ENCODE measurements around the gene AMN1.
"Not testable (repeated sequence)": the region's sequence is repeated elsewhere in the genome, so short reads cannot be mapped to it uniquely, and the experiment has no call there.

Gene AMN1

DNA sequence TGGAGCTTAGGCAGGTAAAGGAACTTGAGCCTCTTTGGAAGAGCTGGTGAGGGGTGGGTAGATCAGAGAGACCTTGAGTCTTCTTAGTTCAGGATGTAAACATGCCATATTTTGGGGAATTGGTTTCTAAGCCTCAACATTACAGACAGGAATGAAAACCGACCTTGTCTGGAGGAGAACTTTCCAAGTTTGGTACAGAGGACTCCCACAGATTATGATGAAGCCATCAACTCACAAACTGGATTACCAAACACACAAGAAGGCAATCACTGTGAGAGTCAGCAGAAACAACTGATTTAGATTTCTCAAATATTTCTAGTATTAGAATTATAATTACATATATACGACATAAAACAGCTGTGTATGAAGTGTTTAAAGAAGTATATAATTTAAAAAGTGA lies 22.3 kb upstream of the AMN1 start:
- Histone ChIP-seq H3K4me3 (ENCODE audit: low read length) (no peak overlapping the region), H3K18ac (ENCODE audit: low read length) (no peak overlapping the region), H3K36me3 (ENCODE audit: control insufficient read depth, insufficient read depth, low read length) (no peaks in the 10 kb centered on the region), H4K8ac (ENCODE audit: low read depth, low read length) (no peak overlapping the region), H2AK5ac (ENCODE audit: low read length) (peak overlapping the region; percentile 45), H3K27ac (ENCODE audit: low read depth, low read length) (no peak overlapping the region), H3K79me1 (ENCODE audit: low read length) (no peaks in the 10 kb centered on the region), H4K5ac (ENCODE audit: low read length) (no peak overlapping the region), H3K56ac (ENCODE audit: low read length) (no peak overlapping the region), H3K4me2 (ENCODE audit: low read length) (no peak overlapping the region), H2BK120ac (ENCODE audit: low read depth, low read length) (no peak overlapping the region), H3K4ac (ENCODE audit: low read depth, low read length) (no peak overlapping the region), H3K4me1 (ENCODE audit: control insufficient read depth, low read depth, low read length) (no peaks in the 10 kb centered on the region), H3K27me3 (ENCODE audit: insufficient read depth, low read length, poor library complexity) (no peaks in the 10 kb centered on the region), H3K79me2 (ENCODE audit: control insufficient read depth, insufficient read depth, low read length) (no peaks in the 10 kb centered on the region), H2BK5ac (ENCODE audit: low read length) (no peak overlapping the region), H3K9ac (ENCODE audit: low read length) (no peak overlapping the region), H3K23ac (ENCODE audit: low read length) (no peak overlapping the region), H2BK15ac (replicated peaks; ENCODE audit: low read depth) (no peak overlapping the region)
- no CpG with 5 or more reads among the region's 2 CpGs for whole genome bisulfite sequencing (ENCODE audit: extremely low coverage, insufficient coverage, low lambda C conversion rate)
- DNase-seq = no peak

GRCh38 chr12:31750747-31751039 lies 21.9 kb upstream of the AMN1 start:
- H3K79me1 ChIP-seq (ENCODE audit: low read length) = no peaks in the 10 kb centered on the region
- H3K79me2 ChIP-seq (ENCODE audit: control insufficient read depth, insufficient read depth, low read length) = no peaks in the 10 kb centered on the region
- H2BK5ac ChIP-seq (ENCODE audit: low read length) = no peak overlapping the region
- H2BK15ac ChIP-seq (replicated peaks; ENCODE audit: low read depth) = no peak overlapping the region
- no peak overlapping the region for H3K4me2 ChIP-seq (ENCODE audit: low read length)
- no peak overlapping the region for H3K23ac ChIP-seq (ENCODE audit: low read length)
- no peak overlapping the region for H2BK120ac ChIP-seq (ENCODE audit: low read depth, low read length)
- no peaks in the 10 kb centered on the region for H3K36me3 ChIP-seq (ENCODE audit: control insufficient read depth, insufficient read depth, low read length)
- no peak overlapping the region for H3K56ac ChIP-seq (ENCODE audit: low read length)
- peak overlapping the region; percentile 61 for H3K18ac ChIP-seq (ENCODE audit: low read length)
- no CpG with 5 or more reads among the region's 2 CpGs for WGBS (ENCODE audit: extremely low coverage, insufficient coverage, low lambda C conversion rate)
- H2AK5ac ChIP-seq (ENCODE audit: low read length) = no peak overlapping the region
- H4K8ac ChIP-seq (ENCODE audit: low read depth, low read length) = no peak overlapping the region
- no peak overlapping the region for H3K9ac ChIP-seq (ENCODE audit: low read length)
- H3K4ac ChIP-seq (ENCODE audit: low read depth, low read length) = no peak overlapping the region
- no peak overlapping the region for H4K5ac ChIP-seq (ENCODE audit: low read length)
- DNase-seq = no peak
- no peaks in the 10 kb centered on the region for H3K27me3 ChIP-seq (ENCODE audit: insufficient read depth, low read length, poor library complexity)
- no peak overlapping the region for H3K27ac ChIP-seq (ENCODE audit: low read depth, low read length)
- H3K4me3 ChIP-seq (ENCODE audit: low read length) = no peak overlapping the region
- no peaks in the 10 kb centered on the region for H3K4me1 ChIP-seq (ENCODE audit: control insufficient read depth, low read depth, low read length)

DNA sequence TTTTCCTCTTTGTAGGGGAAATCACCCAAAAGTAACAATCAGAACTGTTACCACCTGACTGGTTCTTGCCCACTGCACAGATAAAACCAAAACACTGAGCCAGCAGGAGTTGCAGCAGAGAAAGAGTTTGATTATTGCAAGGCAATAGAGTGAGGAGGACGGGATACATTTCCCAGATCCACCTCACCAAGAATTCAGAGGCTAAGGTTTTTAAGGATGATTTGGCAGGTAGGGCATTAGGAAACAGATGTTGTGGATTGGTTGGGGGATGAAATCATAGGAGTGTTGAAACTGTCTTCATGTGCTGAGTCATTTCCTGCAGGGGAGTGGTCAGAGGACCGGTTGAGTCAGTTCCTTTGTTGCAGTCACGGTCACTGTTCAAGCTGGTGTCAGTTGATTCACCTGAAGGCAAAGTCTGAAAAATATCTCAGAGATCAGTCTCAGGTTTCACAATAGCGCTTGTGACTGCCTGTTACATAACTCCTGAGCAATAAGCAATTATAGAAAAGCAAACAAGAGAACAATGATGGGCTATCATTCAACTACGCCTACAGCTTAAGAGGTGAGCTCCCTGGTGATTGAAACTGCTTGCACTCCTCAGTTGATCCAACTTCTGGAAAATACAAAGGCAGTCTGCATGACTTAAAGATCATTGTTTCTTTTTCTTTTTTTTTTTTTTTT lies 20.3 kb upstream of the AMN1 start:
- Histone ChIP-seq H3K9ac (ENCODE audit: low read length) (no peak overlapping the region), H3K4me1 (ENCODE audit: control insufficient read depth, low read depth, low read length) (no peaks in the 10 kb centered on the region), H3K56ac (ENCODE audit: low read length) (peak overlapping the region; percentile 8), H3K4me3 (ENCODE audit: low read length) (no peak overlapping the region), H2BK120ac (ENCODE audit: low read depth, low read length) (no peak overlapping the region), H3K36me3 (ENCODE audit: control insufficient read depth, insufficient read depth, low read length) (no peaks in the 10 kb centered on the region), H3K27ac (ENCODE audit: low read depth, low read length) (peak overlapping the region; percentile 35), H3K79me2 (ENCODE audit: control insufficient read depth, insufficient read depth, low read length) (no peaks in the 10 kb centered on the region), H3K27me3 (ENCODE audit: insufficient read depth, low read length, poor library complexity) (no peaks in the 10 kb centered on the region), H3K23ac (ENCODE audit: low read length) (no peak overlapping the region), H3K79me1 (ENCODE audit: low read length) (no peaks in the 10 kb centered on the region), H4K5ac (ENCODE audit: low read length) (no peak overlapping the region), H3K4me2 (ENCODE audit: low read length) (no peak overlapping the region), H2AK5ac (ENCODE audit: low read length) (no peak overlapping the region), H4K8ac (ENCODE audit: low read depth, low read length) (no peak overlapping the region), H2BK15ac (replicated peaks; ENCODE audit: low read depth) (no peak overlapping the region), H2BK5ac (ENCODE audit: low read length) (peak overlapping the region; percentile 85), H3K18ac (ENCODE audit: low read length) (no peak overlapping the region), H3K4ac (ENCODE audit: low read depth, low read length) (no peak overlapping the region)
- WGBS (ENCODE audit: extremely low coverage, insufficient coverage, low lambda C conversion rate) = no CpG with 5 or more reads among the region's 5 CpGs
- DNase-seq = peak; percentile 98

- WGBS (ENCODE audit: extremely low coverage, insufficient coverage, low lambda C conversion rate) = no CpG with 5 or more reads among the region's 2 CpGs
- Histone ChIP-seq H2BK120ac (ENCODE audit: low read depth, low read length) (no peak overlapping the region), H3K4me2 (ENCODE audit: low read length) (no peak overlapping the region), H3K79me2 (ENCODE audit: control insufficient read depth, insufficient read depth, low read length) (no peaks in the 10 kb centered on the region), H3K23ac (ENCODE audit: low read length) (no peak overlapping the region), H3K79me1 (ENCODE audit: low read length) (no peaks in the 10 kb centered on the region), H2BK15ac (replicated peaks; ENCODE audit: low read depth) (no peak overlapping the region), H2AK5ac (ENCODE audit: low read length) (no peak overlapping the region), H2BK5ac (ENCODE audit: low read length) (no peak overlapping the region), H3K27me3 (ENCODE audit: insufficient read depth, low read length, poor library complexity) (no peaks in the 10 kb centered on the region), H3K4me3 (ENCODE audit: low read length) (no peak overlapping the region), H3K36me3 (ENCODE audit: control insufficient read depth, insufficient read depth, low read length) (no peaks in the 10 kb centered on the region), H3K56ac (ENCODE audit: low read length) (no peak overlapping the region), H4K5ac (ENCODE audit: low read length) (no peak overlapping the region), H4K8ac (ENCODE audit: low read depth, low read length) (no peak overlapping the region), H3K9ac (ENCODE audit: low read length) (no peak overlapping the region), H3K4ac (ENCODE audit: low read depth, low read length) (no peak overlapping the region), H3K4me1 (ENCODE audit: control insufficient read depth, low read depth, low read length) (no peaks in the 10 kb centered on the region), H3K18ac (ENCODE audit: low read length) (no peak overlapping the region), H3K27ac (ENCODE audit: low read depth, low read length) (no peak overlapping the region)
- DNase-seq = no peak
These were observed 16.4 kb upstream of the AMN1 start for GRCh38 chr12:31745242-31745641.

DNA sequence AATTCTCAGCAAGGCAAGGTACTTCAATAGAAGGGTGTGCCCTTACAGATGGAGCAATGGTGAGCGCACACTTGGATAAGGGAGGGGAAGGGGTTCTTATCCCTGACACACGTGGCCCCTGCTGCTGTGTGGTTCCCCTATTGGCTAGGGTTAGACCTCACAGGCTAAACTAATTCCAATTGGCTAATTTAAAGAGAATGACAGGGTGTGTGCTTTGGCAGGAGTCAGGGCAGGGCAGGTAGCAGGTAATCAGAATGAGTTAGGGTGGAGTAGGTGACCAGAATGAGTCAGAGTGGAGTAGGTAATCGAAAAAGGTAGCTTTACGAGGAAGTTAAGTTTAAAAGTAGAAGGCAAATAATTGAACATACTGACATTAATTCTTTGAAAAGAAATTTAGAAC lies 15.5 kb upstream of the AMN1 start:
- not testable (repeated sequence) for H3K56ac ChIP-seq (ENCODE audit: low read length); H3K27ac ChIP-seq (ENCODE audit: low read depth, low read length); H3K4me3 ChIP-seq (ENCODE audit: low read length); H4K8ac ChIP-seq (ENCODE audit: low read depth, low read length); H3K79me1 ChIP-seq (ENCODE audit: low read length); H4K5ac ChIP-seq (ENCODE audit: low read length); H3K18ac ChIP-seq (ENCODE audit: low read length); H2BK15ac ChIP-seq (replicated peaks; ENCODE audit: low read depth); H3K23ac ChIP-seq (ENCODE audit: low read length); H2BK120ac ChIP-seq (ENCODE audit: low read depth, low read length); H3K36me3 ChIP-seq (ENCODE audit: control insufficient read depth, insufficient read depth, low read length); H2AK5ac ChIP-seq (ENCODE audit: low read length); DNase-seq; H2BK5ac ChIP-seq (ENCODE audit: low read length); H3K9ac ChIP-seq (ENCODE audit: low read length); H3K79me2 ChIP-seq (ENCODE audit: control insufficient read depth, insufficient read depth, low read length); H3K4me1 ChIP-seq (ENCODE audit: control insufficient read depth, low read depth, low read length); H3K4ac ChIP-seq (ENCODE audit: low read depth, low read length); H3K4me2 ChIP-seq (ENCODE audit: low read length); H3K27me3 ChIP-seq (ENCODE audit: insufficient read depth, low read length, poor library complexity)
- no CpG with 5 or more reads among the region's 4 CpGs for WGBS (ENCODE audit: extremely low coverage, insufficient coverage, low lambda C conversion rate)

DNA sequence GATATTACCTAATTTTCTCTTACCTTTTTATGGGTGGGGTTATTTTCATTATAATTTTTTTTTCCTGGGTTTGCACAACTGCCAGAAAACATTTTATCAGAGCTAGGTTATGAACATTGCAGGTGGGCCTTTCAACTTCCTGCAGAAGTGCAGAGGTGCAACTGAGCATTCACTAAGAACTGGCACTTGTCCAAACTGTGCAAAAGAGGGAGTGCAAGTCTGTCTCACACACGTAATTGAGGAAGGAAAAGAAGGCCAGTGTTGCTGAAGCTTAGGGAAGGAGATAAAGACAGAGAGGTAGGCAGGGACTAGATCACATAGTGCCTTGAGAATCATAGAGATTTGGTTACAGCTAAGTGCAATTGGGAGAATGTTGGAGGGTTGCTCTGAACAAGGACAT lies 14.1 kb upstream of the AMN1 start:
- Histone ChIP-seq H2AK5ac (ENCODE audit: low read length) (no peak overlapping the region), H2BK5ac (ENCODE audit: low read length) (no peak overlapping the region), H3K9ac (ENCODE audit: low read length) (no peak overlapping the region), H4K8ac (ENCODE audit: low read depth, low read length) (no peak overlapping the region), H3K4me1 (ENCODE audit: control insufficient read depth, low read depth, low read length) (no peaks in the 10 kb centered on the region), H2BK120ac (ENCODE audit: low read depth, low read length) (no peak overlapping the region), H3K4me3 (ENCODE audit: low read length) (no peak overlapping the region), H2BK15ac (replicated peaks; ENCODE audit: low read depth) (no peak overlapping the region), H3K36me3 (ENCODE audit: control insufficient read depth, insufficient read depth, low read length) (no peaks in the 10 kb centered on the region), H3K23ac (ENCODE audit: low read length) (no peak overlapping the region), H3K4ac (ENCODE audit: low read depth, low read length) (no peak overlapping the region), H3K18ac (ENCODE audit: low read length) (no peak overlapping the region), H3K79me2 (ENCODE audit: control insufficient read depth, insufficient read depth, low read length) (no peaks in the 10 kb centered on the region), H3K56ac (ENCODE audit: low read length) (no peak overlapping the region), H3K27ac (ENCODE audit: low read depth, low read length) (no peak overlapping the region), H3K79me1 (ENCODE audit: low read length) (no peaks in the 10 kb centered on the region), H3K4me2 (ENCODE audit: low read length) (no peak overlapping the region), H4K5ac (ENCODE audit: low read length) (no peak overlapping the region), H3K27me3 (ENCODE audit: insufficient read depth, low read length, poor library complexity) (no peaks in the 10 kb centered on the region)
- no peak for DNase-seq
- WGBS (ENCODE audit: extremely low coverage, insufficient coverage, low lambda C conversion rate) = no CpG with 5 or more reads among the region's 1 CpG
